DND-41 (cell line): ENCODE results near the gene NPAS1.

ENCODE experiments used
- ATAC-seq: fragments of 200-7000 bp; cut with Tn5 transposase; 3 replicates; pipeline ENCODE4 v1.9.1; 2021; ENCODE audit warnings: low read depth; ENCODE audit not compliant: insufficient read depth
- DNase-seq: peaks from one replicate; pipeline ENCODE4 v3.0.0-alpha.2; 2020
- H2AFZ ChIP-seq: 2 replicates; pipeline ENCODE4 v1.6.0; 2012; ENCODE audit warnings: low read depth, low read length
- H3K27ac ChIP-seq: 2 replicates; pipeline ENCODE4 v1.5.1; 2012; ENCODE audit warnings: low read length, inconsistent platforms
- H3K27me3 ChIP-seq: fragments of 200-600 bp; sonication (generic); 2 replicates; pipeline ENCODE4 v1.6.0; 2012; ENCODE audit warnings: low read length, mild to moderate bottlenecking, inconsistent platforms; ENCODE audit not compliant: insufficient read depth, poor library complexity
- H3K36me3 ChIP-seq: 2 replicates; pipeline ENCODE4 v1.5.1; 2012; ENCODE audit warnings: low read length, inconsistent platforms; ENCODE audit not compliant: insufficient read depth
- H3K4me1 ChIP-seq: 2 replicates; pipeline ENCODE4 v1.5.1; 2012; ENCODE audit warnings: mild to moderate bottlenecking, low read length; ENCODE audit not compliant: insufficient read depth
- H3K4me2 ChIP-seq: 2 replicates; pipeline ENCODE4 v1.6.0; 2012; ENCODE audit warnings: mild to moderate bottlenecking, moderate library complexity, low read length, inconsistent platforms; ENCODE audit not compliant: insufficient read depth
- H3K4me3 ChIP-seq, 2 experiments: fragments of 200-600 bp in 1 of 2; shearing (Covaris generic) in 1 of 2; 2 replicates each; pipeline ENCODE4 v1.5.1; 2012 to 2016; ENCODE audit warnings: inconsistent platforms in 2 of 2, low read length in 2 of 2, mild to moderate bottlenecking in 2 of 2, low read depth in 1 of 2, moderate library complexity in 1 of 2
- H3K79me2 ChIP-seq: 2 replicates; pipeline ENCODE4 v1.6.0; 2012; ENCODE audit warnings: low read length, inconsistent platforms; ENCODE audit not compliant: insufficient read depth
- H3K9ac ChIP-seq: 2 replicates; pipeline ENCODE4 v1.6.0; 2012; ENCODE audit warnings: low read depth, mild to moderate bottlenecking, inconsistent platforms, low read length, moderate library complexity
- H3K9me3 ChIP-seq: 2 replicates; pipeline ENCODE4 v1.5.1; 2012; ENCODE audit warnings: low read length, moderate library complexity, mild to moderate bottlenecking, inconsistent platforms; ENCODE audit not compliant: insufficient read depth, severe bottlenecking
- H4K20me1 ChIP-seq: 2 replicates; pipeline ENCODE4 v1.6.0; 2012; ENCODE audit warnings: low read length; ENCODE audit not compliant: insufficient read depth
- EZH2 ChIP-seq: IDR thresholded peaks from 3 replicates; pipeline ENCODE4 v1.6.1; 2012; ENCODE audit warnings: borderline replicate concordance, low read depth, mild to moderate bottlenecking, moderate library complexity, low read length, inconsistent platforms; ENCODE audit not compliant: severe bottlenecking
- TF ChIP-seq, protein P1 (sequence below): IDR thresholded peaks from 2 replicates; pipeline ENCODE4 v1.5.1; 2012; ENCODE audit warnings: borderline replicate concordance, low read length, moderate library complexity, mild to moderate bottlenecking; ENCODE audit not compliant: poor library complexity, severe bottlenecking; ENCODE audit errors: extremely low read depth

NPAS1 gene

GRCh38 chr19:47013041-47013517 lies 6.6 kb upstream of the NPAS1 start:
- H3K4me1 ChIP-seq, result peaks cover 11% of the 10 kb centered on the region
- no peaks in the 10 kb centered on the region for H3K27me3 ChIP-seq
- H3K27ac ChIP-seq, result peak overlapping the region; percentile 3; the same call in 1 of the 2 replicates
- peak overlapping the region; percentile 95 for H2AFZ ChIP-seq
- H3K79me2 ChIP-seq, result no peaks in the 10 kb centered on the region
- no peaks in the 10 kb centered on the region for H3K9me3 ChIP-seq
- peak; percentile 78 for DNase-seq
- no peaks in the 10 kb centered on the region for H3K36me3 ChIP-seq
- peak overlapping the region; percentile 23 for H3K9ac ChIP-seq
- H3K4me3 ChIP-seq, result peak overlapping the region in 1 of 2 experiments; percentile 22; a peak in 2 of 4 replicates
- H3K4me2 ChIP-seq, result peak overlapping the region; percentile 53
- H4K20me1 ChIP-seq, result no peaks in the 10 kb centered on the region
- ATAC-seq, result peak; percentile 94
- no peak for TF ChIP-seq EZH2
- TF ChIP-seq, protein P1, sequence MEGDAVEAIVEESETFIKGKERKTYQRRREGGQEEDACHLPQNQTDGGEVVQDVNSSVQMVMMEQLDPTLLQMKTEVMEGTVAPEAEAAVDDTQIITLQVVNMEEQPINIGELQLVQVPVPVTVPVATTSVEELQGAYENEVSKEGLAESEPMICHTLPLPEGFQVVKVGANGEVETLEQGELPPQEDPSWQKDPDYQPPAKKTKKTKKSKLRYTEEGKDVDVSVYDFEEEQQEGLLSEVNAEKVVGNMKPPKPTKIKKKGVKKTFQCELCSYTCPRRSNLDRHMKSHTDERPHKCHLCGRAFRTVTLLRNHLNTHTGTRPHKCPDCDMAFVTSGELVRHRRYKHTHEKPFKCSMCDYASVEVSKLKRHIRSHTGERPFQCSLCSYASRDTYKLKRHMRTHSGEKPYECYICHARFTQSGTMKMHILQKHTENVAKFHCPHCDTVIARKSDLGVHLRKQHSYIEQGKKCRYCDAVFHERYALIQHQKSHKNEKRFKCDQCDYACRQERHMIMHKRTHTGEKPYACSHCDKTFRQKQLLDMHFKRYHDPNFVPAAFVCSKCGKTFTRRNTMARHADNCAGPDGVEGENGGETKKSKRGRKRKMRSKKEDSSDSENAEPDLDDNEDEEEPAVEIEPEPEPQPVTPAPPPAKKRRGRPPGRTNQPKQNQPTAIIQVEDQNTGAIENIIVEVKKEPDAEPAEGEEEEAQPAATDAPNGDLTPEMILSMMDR, result peak; percentile 98

DNA sequence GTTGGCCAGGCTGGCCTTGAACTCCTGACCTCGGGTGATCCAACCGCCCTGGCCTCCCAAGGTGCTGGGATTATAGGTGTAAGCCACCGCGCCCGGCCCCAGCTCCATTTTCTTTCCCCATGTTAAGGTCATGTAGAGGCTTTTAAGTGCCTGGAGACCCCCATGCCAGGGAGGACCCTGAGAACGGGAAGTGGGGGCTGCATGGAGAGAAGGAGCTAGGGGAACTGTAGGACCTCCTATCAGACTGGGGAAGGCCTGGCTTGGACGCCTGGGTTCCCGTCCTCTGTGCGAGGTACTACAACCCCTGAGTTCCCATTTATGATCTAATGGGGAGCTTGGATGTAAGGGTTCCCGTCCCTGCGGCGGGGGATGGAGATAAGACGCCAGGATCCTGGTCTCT lies 714 bp upstream of the NPAS1 start:
- Histone ChIP-seq H3K36me3 (no peaks in the 10 kb centered on the region), H2AFZ (no peak overlapping the region), H3K27me3 (peaks cover 18% of the 10 kb centered on the region), H4K20me1 (no peaks in the 10 kb centered on the region), H3K79me2 (no peaks in the 10 kb centered on the region), H3K27ac (no peak overlapping the region), H3K9me3 (no peaks in the 10 kb centered on the region), H3K4me1 (0 out of 2 replicates have a peak, but pooled peaks cover 4% of the 10 kb centered on the region), H3K9ac (no peak overlapping the region), H3K4me3 (no peak overlapping the region), H3K4me2 (no peak overlapping the region)
- no peak for TF ChIP-seq EZH2
- TF ChIP-seq, protein P1, result no peak
- no peak for DNase-seq
- no peak for ATAC-seq

GRCh38 chr19:47020132-47020805 lies 632 bp downstream of the NPAS1 start:
- H3K27me3 ChIP-seq, result peaks cover 18% of the 10 kb centered on the region
- ATAC-seq (no peak), DNase-seq (no peak)
- H3K9ac ChIP-seq, result no peak overlapping the region
- H3K27ac ChIP-seq, result no peak overlapping the region
- H2AFZ ChIP-seq, result no peak overlapping the region
- no peak for TF ChIP-seq EZH2
- no peaks in the 10 kb centered on the region for H3K79me2 ChIP-seq
- no peaks in the 10 kb centered on the region for H4K20me1 ChIP-seq
- H3K4me2 ChIP-seq, result no peak overlapping the region
- H3K4me3 ChIP-seq, result no peak overlapping the region
- H3K9me3 ChIP-seq, result no peaks in the 10 kb centered on the region
- 0 out of 2 replicates have a peak, but pooled peaks cover 4% of the 10 kb centered on the region for H3K4me1 ChIP-seq
- no peaks in the 10 kb centered on the region for H3K36me3 ChIP-seq

GRCh38 chr19:47020992-47021496 lies 1.4 kb downstream of the NPAS1 start:
- H3K4me2 ChIP-seq, result no peak overlapping the region
- H3K27ac ChIP-seq, result no peak overlapping the region
- H3K9ac ChIP-seq, result no peak overlapping the region
- H4K20me1 ChIP-seq, result no peaks in the 10 kb centered on the region
- peaks cover 18% of the 10 kb centered on the region for H3K27me3 ChIP-seq
- H3K4me3 ChIP-seq, result no peak overlapping the region
- H3K9me3 ChIP-seq, result no peaks in the 10 kb centered on the region
- H3K79me2 ChIP-seq, result no peaks in the 10 kb centered on the region
- no peaks in the 10 kb centered on the region for H3K36me3 ChIP-seq
- no peak for ATAC-seq
- DNase-seq, result no peak
- no peak overlapping the region for H2AFZ ChIP-seq
- TF ChIP-seq, protein P1, result no peak
- TF ChIP-seq EZH2, result no peak
- 0 out of 2 replicates have a peak, but pooled peaks cover 4% of the 10 kb centered on the region for H3K4me1 ChIP-seq
